Measurements from ENCODE around the gene RIMKLB.
"Not testable (repeated sequence)": the region's sequence is repeated elsewhere in the genome, so short reads cannot be mapped to it uniquely, and the experiment has no call there.

The RIMKLB gene

DNA sequence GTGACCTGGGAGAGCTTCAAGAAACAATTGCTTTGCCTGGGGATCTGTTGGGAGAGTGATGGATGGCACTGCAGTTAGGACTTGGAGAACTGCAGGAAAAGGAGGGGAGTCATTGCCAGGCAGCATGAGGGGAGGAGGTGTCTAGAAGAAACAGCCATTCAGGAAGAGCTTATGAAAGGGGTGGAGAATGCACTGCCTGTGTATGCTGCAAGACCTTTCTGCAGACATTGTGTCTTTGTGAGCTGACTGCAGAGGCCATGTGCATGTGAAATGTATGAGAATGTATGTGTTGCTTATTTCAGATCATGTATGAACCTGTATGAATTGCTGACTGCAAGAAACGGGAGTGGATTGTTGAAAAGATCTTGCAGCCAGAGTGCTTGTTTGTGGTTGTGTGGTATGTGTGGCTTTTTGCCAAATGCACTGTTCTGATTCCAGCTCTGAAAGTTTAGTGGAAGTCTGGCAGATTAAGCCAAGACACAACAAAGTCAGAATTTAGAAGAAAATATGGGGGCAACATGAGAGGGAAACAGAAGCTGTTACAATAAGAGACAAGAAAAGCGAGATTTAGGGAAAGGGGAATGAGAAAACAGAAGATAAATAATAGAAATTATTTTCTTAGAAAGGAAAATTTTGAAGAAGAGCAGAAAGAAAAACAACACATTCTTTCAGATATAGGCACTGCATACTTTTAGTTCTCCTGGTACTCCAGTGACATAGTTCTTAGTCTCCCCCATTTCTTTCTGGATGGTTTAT lies 9.8 kb upstream of the RIMKLB start:
- in situ Hi-C loops (cut with MboI; ENCODE audit: low sequenced_read_pairs), result loop anchor here (25.0 kb wide), 2 partner anchors 199 to 349 kb away; no protein-coding TSS in a partner anchor

DNA sequence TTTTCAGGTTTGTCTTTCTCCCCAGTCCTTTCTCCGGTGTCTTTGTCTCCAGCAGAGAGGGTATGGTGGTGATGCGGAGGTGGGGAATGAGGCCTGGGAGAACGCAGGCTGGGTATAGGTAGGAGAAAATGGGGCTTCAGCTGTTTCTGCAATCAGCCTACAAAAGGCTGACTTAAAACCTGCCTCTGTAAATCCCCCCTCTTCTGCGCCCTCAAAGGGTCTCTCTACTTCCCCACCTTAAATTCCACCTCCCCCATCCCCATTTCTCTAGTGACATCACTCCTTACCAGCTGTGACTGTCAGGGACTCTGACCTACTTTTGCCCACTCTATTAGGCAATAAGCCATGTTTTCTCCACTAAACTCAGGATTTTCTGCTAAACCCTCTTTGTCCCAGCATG lies 8.1 kb upstream of the RIMKLB start:
- in situ Hi-C loops (cut with MboI; ENCODE audit: low sequenced_read_pairs), result loop anchor here (25.0 kb wide), 2 partner anchors 198 to 348 kb away; no protein-coding TSS in a partner anchor

DNA sequence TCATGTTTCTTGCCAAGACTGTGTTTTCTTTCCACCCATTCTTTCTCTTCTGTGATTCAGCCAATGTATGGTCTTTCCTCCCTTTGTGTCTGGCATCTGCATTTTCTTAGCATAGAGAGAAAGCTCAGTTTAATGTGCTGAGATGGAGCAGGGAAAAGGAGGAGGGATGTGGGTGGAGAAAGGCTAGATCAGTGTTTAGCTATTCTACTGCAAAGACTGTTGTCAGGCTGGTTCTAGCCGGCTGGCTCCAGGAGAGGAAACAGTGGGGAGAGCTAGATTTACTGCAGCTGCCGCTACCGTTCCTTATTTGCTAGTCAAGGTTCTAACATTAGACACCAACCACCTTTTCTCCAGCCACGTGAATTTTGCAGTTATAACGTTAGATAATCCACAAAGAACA lies 5.2 kb upstream of the RIMKLB start:
- in situ Hi-C loops (cut with MboI; ENCODE audit: low sequenced_read_pairs), result loop anchor here (25.0 kb wide), 2 partner anchors 195 to 345 kb away; no protein-coding TSS in a partner anchor

DNA sequence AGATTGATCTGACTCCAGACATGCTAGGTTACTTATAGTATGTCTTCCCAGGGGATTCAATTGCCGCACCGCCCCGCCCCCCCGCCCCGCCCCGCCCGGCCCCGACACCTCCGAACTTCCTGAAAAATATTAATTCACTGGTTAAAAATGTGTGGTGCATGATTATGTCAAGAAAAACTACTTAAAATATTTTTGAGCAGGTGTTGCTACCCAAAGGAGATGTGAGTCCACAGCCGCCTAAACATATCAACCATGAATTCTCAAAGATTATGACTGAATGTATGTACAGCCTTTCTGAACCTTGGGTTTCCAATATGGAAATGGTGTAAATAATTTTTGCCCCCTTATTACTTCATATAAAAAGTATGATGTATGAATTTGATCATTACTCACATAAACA lies 2.7 kb upstream of the RIMKLB start:
- in situ Hi-C loops (cut with MboI; ENCODE audit: low sequenced_read_pairs), result loop anchor here (25.0 kb wide), 2 partner anchors 192 to 342 kb away; no protein-coding TSS in a partner anchor

DNA sequence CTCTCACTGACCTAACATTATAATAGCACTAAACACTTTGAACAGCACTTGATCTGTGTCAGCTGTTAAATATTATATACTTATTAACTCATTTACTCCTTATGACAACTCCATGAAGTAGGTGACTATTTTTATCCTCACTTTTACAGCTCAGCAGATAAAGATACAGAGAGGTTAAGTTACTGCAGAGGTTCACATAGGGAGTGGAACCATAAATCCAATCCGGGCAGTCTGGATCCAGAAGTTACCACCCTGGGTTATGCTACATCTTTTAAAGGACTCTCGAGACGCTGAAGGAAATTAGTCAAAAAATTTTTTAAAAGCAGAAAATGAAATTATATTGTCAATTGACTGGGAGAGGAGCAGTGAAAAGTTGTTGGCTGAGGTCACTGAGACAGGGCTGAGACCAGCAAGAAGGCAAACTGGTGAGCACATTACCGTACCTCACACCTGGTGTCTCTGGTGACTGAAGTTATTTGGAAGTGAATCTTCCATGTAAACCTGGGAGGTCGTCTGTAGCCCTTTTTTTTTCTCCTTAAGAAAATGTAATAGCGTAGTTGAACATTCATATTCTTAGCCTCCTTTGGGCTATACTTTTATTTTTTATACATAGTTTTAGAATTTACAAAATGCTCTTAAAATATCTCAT lies 1.2 kb upstream of the RIMKLB start:
- in situ Hi-C loops (cut with MboI; ENCODE audit: low sequenced_read_pairs), result loop anchor here (25.0 kb wide), 2 partner anchors 191 to 341 kb away; no protein-coding TSS in a partner anchor

DNA sequence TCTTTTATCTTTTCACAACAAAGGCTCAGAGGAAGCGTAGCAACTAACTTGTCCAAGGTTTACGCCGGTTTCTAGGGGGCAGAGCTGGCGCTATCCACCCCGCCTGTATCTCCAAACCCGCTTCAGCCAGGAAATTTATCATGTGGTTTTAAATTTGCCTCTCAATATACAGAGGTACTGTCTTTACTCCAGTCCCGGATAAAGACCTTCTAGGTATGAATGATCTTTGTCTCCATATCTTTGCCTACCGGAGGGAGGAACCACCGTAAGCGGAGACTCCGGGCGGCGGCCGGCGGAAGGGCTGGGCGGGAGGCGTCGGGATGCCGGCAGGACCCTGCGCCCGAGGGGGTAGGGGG lies 693 bp upstream of the RIMKLB start:
- in situ Hi-C loops (cut with MboI; ENCODE audit: low sequenced_read_pairs), result loop anchor here (25.0 kb wide), 2 partner anchors 190 to 340 kb away; no protein-coding TSS in a partner anchor

DNA sequence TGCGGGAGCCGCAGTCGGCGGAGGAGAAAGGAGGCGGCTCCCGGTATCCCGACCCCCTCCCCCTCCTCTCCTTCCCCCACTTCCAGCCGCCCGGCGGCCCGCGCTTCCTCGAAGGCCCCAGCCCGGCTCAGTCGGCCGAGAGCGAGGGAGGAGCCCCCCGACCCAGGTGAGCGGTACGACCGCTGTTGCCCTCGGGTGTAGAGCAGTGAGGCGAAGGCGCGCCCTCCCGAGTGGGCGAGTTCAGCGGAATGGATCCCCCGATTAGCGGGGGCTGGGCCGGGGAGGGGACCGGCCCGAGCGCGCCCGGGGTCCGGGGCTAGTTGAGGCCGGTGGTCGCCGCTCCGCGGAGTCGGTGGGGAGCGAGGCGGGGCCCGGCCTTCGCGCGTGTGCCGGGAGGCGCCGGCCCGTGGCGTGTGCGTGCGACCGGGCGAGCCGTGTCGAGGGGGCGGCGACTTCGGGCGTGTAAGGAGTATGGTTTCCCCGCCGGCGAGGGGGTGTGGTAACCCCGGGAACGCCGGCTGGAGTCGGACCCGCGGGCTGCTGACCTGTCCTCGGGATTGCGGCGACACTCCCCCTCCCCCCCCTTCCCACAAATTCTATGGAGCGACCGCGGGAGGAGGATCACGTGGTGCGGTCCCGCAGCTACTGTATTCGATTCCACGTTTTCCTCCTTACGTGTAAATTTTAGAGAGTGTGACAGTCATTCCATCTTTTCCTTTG lies 501 bp downstream of the RIMKLB start:
- in situ Hi-C loops (cut with MboI; ENCODE audit: low sequenced_read_pairs), result loop anchor here (25.0 kb wide), 2 partner anchors 189 to 339 kb away; no protein-coding TSS in a partner anchor

DNA sequence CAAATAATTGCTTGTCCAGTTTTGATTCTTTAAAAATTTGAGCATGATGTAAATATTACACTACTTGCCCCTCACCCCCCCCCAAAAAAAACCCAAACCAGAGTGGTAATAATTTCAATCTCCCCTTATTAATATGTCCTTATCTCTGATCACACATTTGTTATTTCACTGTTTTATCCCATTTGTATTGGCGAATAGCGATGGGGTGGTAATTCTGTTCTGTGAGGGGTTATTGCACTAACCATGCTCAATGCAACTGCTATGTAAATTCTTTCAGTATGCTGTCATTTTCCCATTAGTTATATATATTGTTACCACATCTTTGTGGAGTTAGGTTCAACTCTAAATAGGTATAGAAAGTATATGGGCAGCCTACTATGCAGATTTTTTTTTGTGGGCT lies 1.1 kb downstream of the RIMKLB start:
- in situ Hi-C loops (cut with MboI; ENCODE audit: low sequenced_read_pairs), result loop anchor here (25.0 kb wide), 2 partner anchors 188 to 338 kb away; no protein-coding TSS in a partner anchor

DNA sequence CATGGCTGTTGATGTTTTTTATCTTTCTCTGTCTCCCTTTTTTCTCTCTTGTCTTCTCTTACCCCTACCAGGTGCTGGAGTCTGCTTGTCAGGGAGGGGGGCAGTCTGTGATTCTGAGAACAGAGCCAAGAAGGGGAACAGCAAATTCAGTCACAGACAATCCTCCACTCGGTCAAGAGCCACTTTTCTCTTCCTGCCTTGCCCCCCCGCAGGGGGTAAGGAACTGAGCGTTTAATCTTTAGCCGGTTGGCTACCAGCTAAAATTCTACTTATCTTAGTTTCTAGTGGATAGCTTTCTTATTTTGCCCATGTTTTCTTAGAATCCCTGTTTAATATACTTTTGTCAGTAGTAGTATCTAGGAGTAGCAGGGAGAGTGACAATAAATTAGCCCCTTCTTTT lies 1.9 kb downstream of the RIMKLB start:
- in situ Hi-C loops (cut with MboI; ENCODE audit: low sequenced_read_pairs), result loop anchor here (25.0 kb wide), 2 partner anchors 188 to 338 kb away; no protein-coding TSS in a partner anchor

DNA sequence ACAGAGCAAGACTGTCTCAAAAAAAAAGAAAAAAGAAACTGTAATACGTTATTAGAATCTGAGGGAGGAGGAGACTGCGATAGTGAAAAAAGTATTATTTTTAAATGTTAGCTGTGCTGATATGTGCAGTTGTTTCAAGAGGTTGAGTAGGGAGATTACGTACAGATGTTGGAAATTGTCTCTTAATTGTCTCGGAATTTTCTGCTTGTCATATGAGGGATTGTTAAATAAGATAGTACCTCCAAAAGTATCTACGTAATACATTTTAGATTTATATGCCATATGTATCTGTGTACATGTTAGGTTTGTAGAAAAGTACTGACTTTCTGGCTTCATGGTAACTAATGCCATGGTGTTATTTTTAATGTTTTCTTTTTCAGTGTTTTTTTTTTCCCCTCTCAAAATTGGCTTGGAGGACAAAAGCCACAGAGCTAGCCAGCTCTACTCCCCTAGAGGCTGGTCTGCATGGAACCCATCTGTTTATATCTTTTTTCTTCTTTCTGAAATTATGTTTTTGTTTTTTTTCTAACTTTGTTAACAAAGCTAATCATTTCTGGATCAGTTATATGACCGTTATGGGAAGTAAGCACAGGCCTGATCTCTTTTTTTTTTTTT lies 3.4 kb downstream of the RIMKLB start:
- in situ Hi-C loops (cut with MboI; ENCODE audit: low sequenced_read_pairs), result no loop called here

DNA sequence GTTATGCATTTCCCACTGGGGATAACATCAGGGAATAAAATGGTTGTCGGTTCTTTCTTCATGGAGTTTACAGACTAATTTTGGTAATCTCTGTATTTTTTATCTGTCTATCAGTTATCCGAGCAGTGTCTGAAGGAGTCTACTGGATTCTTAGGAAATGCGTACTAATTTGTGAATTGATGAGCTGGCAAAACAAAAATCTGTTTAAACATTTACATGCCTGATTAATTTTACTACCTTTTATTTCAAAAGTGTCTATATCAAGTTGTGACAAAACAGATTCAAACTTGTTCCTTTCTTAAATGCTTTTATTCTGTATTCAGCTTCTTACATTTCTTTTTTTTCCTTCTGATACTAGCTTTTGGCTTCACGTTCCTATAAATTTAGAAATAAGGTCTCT lies 4.4 kb downstream of the RIMKLB start:
- in situ Hi-C loops (cut with MboI; ENCODE audit: low sequenced_read_pairs), result no loop called here

DNA sequence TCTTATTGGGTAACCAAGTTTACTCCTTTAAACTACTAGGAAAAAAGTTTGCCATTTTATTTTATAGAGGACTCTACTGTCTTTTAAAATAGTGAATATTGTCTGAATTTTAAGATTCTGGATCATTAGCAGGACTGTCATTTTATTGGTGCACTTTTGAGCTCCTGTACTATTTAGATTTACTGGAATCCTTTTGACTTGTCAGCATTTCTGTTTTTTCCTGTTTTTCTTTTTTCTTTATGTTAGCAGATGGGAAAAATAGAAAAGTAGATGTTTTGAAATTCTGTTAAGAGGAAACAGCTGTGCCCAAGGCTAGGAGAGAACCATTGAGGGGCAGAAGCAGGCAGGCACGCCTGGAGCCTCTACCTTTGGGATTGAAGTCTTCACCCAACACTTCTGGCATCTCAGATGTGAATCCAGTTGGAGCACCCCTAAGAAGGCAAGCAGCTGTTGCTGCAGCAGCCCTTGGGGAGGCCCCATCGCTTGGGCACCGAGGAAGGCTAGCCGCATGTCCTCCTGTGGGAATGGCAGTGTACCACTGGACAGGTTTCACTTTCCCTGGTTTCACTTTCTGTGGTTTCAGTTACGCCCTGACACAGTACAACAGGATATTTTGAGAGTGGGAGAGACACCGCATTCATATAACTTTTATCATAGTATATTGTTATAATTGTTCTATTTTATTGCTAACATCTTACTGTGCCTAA lies 11.5 kb downstream of the RIMKLB start:
- in situ Hi-C loops (cut with MboI; ENCODE audit: low sequenced_read_pairs), result no loop called here

DNA sequence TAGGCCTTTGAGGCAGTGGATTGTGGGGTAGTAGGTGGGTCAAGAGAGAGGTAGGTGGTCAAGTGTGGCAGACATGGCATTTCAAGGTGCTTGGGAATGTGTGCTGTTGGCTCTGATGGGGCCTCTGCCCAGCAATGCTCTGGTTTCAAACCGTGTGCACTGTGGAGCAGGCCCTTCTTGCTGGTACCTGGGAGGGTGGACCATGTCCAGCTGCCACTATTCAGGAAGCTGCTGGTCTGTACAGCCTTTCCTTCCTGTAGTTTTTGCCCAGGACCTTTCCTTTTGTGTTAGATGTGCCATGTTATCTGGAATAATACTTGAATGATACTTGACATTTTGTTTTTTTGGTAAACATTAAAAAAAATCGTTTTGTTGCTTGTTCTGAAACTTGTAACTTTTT lies 14.8 kb downstream of the RIMKLB start:
- in situ Hi-C loops (cut with MboI; ENCODE audit: low sequenced_read_pairs), result no loop called here

DNA sequence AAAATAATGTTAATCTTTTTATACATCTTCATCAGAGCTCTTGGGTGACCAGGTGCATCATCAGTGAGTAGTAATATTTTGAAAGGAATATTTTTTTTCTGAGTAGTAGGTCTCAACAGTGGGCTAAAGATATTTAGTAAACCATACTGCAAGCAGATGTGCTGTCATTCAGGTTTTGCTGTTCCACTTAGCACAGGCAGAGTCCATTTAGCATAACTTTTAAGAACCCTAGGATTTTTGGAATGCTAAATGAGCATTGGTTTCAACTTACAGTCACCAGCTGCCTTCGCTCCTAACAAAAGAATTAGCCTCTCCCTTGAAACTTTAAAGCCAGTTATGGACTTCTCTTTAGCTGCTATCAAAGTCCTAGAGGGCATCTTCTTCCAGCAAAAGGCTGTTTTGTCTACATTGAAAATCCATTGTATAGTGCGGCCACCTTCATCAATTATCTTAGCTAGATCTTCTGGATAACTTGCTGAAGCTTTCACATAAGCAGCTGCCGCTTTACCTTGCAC lies 24.6 kb downstream of the RIMKLB start:
- in situ Hi-C loops (cut with MboI; ENCODE audit: low sequenced_read_pairs), result no loop called here

DNA sequence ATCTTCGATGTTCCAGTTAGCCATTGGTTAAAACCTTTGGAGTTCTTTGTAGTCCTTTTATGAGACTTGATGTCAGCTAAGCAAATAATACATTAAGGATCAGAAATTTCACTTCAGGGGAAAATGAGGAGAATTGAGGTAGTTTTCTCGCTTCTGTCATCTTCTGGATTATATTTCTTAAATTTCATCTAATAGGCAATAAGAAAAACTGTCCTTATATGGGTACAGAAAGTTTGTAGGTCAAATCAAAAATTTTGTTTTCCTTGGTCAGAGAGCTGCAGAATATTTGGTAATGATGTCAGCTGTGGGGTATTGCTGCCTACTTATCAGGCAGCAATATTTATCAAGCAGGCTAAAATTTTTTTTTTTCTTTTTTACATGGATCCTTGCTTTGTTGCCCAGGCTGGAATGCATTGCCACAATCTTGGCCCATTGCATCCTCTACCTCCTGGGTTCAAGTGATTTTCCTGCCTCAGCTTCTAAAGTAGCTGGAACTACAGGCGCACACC lies 37.1 kb downstream of the RIMKLB start:
- in situ Hi-C loops (cut with MboI; ENCODE audit: low sequenced_read_pairs), result no loop called here

DNA sequence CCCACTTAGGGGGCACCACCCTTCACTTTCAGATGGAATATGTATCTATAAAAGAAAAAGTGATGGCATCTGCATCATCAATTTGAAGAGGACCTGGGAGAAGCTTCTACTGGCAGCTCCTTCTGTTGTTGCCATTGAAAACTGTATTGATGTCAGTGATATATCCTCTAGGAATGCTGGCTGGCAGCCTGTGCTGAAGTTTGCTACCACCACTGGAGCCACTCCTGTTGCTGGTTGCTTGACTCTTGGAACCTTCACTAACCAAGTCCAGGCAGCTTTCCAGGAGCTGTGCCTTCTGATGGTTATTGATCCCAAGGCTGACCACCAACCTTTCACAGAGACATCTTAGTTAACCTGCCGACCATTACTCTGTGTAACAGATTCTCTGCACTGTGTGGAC lies 44.7 kb downstream of the RIMKLB start:
- in situ Hi-C loops (cut with MboI; ENCODE audit: low sequenced_read_pairs), result no loop called here

DNA sequence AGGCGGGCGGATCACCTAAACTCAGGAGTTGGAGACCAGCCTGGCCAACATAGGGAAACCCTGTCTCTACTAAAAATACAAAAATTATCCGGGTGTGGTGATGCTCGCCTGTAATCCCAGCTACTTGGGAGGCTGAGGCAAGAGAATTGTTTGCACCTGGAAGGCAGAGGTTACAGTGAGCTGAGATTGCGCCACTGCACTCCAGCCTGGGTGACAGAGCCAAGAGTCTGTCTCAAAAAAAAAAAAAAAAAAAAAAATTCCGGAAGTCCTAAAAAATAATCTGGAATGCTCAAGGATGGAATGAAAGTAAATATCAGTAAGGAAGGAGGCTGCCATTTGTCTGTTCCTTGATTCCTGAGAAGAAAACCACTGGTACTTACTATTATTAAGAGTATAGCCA lies 45.3 kb downstream of the RIMKLB start:
- in situ Hi-C loops (cut with MboI; ENCODE audit: low sequenced_read_pairs), result not testable (repeated sequence)

DNA sequence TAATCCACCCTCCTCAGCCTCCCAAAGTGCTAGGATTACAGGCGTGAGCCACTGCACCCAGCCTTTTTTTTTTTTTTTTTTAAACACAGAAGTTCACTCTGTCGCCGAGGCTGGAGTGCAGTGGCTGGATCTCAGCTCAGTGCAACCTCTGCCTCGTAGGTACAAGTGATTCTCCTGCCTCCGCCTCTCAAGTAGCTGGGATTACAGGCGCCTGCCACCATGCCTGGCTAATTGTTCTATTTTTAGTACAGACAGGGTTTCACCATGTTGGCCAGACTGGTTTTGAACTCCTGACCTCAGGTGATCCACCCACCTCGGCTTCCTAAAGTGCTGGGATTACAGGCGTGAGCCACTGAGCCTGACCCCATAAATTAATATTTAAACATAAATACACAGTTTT lies 47.8 kb downstream of the RIMKLB start:
- in situ Hi-C loops (cut with MboI; ENCODE audit: low sequenced_read_pairs), result not testable (repeated sequence)

DNA sequence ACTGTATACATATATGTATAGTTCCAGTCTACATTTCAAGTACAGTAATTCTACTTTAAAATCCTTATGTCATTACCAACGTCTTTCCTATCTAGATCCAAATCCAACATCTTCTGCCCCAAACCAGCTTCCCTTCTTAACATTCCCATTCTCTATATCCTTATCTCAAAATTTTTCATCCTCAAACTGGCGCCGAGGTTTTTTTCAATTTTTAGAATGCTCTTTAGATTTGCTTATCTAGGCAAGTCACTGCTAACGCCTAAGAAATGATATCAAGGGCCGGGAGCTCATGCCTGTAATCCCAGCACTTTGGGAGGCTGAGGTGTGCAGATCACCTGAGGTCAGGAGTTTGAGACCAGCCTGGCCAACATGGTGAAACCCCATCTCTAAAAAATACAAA lies 48.3 kb downstream of the RIMKLB start:
- in situ Hi-C loops (cut with MboI; ENCODE audit: low sequenced_read_pairs), result no loop called here

DNA sequence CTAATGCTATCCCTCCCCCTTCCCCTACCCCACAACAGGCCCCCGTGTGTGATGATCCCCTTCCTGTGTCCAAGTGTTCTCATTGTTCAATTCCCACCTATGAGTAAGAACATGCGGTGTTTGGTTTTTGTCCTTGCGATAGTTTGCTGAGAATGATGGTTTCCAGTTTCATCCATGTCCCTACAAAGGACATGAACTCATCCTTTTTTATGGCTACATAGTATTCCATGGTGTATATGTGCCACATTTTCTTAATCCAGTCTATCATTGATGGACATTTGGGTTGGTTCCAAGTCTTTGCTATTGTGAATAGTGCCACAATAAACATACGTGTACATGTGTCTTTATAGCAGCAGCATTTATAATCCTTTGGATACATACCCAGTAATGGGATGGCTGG lies 62.3 kb downstream of the RIMKLB start:
- in situ Hi-C loops (cut with MboI; ENCODE audit: low sequenced_read_pairs), result not testable (repeated sequence)
